Keratinocyte (primary cell): Measurements from ENCODE around the gene SUSD6.

Experiments
- CTCF ChIP-seq, 3 experiments: IDR thresholded peaks in 1 of 3; conservative IDR thresholded peaks in 1 of 3; optimal IDR thresholded peaks in 1 of 3; 2 replicates in 2 of 3; 3 replicates in 1 of 3; pipeline versions ENCODE3 to v1.5.1; 2011; ENCODE audit warnings: low read length in 3 of 3, mild to moderate bottlenecking in 3 of 3, moderate library complexity in 2 of 3, control low read depth in 1 of 3, inconsistent platforms in 1 of 3; ENCODE audit not compliant: insufficient read depth in 2 of 3; ENCODE audit errors: extremely low read depth in 1 of 3
- EZH2 ChIP-seq: IDR thresholded peaks from one replicate; pipeline ENCODE4 v1.6.1; 2012; ENCODE audit warnings: inconsistent platforms, mild to moderate bottlenecking, low read length, moderate library complexity

- TF ChIP-seq CTCF (optimal IDR thresholded peaks at IDR 0.05 in 1 of 3, IDR thresholded peaks at IDR 0.05 in 1 of 3, conservative IDR thresholded peaks at IDR 0.05 in 1 of 3; ENCODE audit: extremely low read depth in 1 of 3, insufficient read depth in 2 of 3, low read length in 3 of 3) (no peak), EZH2 (no peak)
Measured at GRCh38 chr14:69688299-69688649, 76.9 kb downstream of the SUSD6 start.
